Gastrocnemius medialis (tissue), 4 donors: Measurements from ENCODE around the gene TMEM215. TPM values are rescaled to one million over a fixed set of nuclear protein-coding genes. Genes with fewer than 3 reads are reported as not detected.
A peak's percentile ranks its signal among the peaks of the same experiment; 100 is the strongest.

Experiments
- ATAC-seq, 2 donors: fragments of 150-250 bp; one replicate each; pipeline ENCODE4 v1.9.1; 2016
- DNase-seq, 2 donors: peaks; one replicate each; pipeline ENCODE4 v3.0.0-alpha.2; 2019
- H3K27ac ChIP-seq, 4 donors: fragments of 200-600 bp; sonication (generic); 1 replicate in 1 of 4; 2 replicates in 3 of 4; pipeline ENCODE4 v1.5.1; 2016 to 2018; ENCODE audit warnings: mild to moderate bottlenecking in 2 of 4, moderate library complexity in 1 of 4
- H3K27me3 ChIP-seq, 3 donors: fragments of 200-600 bp; sonication (generic) in 2 of 3; 1 replicate in 1 of 3; 2 replicates in 2 of 3; pipeline versions ENCODE4 v1.5.1 to v1.6.0; 2016 to 2019; ENCODE audit warnings: mild to moderate bottlenecking in 1 of 3, moderate library complexity in 1 of 3
- H3K36me3 ChIP-seq, 2 donors: fragments of 200-600 bp; sonication (generic) in 1 of 2; one replicate each; pipeline ENCODE4 v1.5.1; 2017 to 2018
- H3K4me1 ChIP-seq, 2 donors: fragments of 200-600 bp; sonication (generic) in 1 of 2; one replicate each; pipeline ENCODE4 v1.5.1; 2016 to 2017; ENCODE audit warnings: mild to moderate bottlenecking in 2 of 2
- H3K4me3 ChIP-seq, 4 donors: fragments of 200-600 bp; sonication (generic) in 3 of 4; 1 replicate in 1 of 4; 2 replicates in 3 of 4; pipeline ENCODE4 v1.5.1; 2016 to 2019; ENCODE audit warnings: mild to moderate bottlenecking in 2 of 4
- H3K9me3 ChIP-seq, 3 donors: fragments of 200-600 bp; sonication (generic) in 2 of 3; 1 replicate in 1 of 3; 2 replicates in 2 of 3; pipeline ENCODE4 v1.5.1; 2016 to 2019
- CTCF ChIP-seq, 5 experiments: fragments of 450-650 bp in 3 of 5; fragments of 200-600 bp in 2 of 5; sonication (generic) in 2 of 5; IDR thresholded peaks in 4 of 5; conservative IDR thresholded peaks in 1 of 5; 1 replicate in 4 of 5; 2 replicates in 1 of 5; pipeline ENCODE4 v1.5.1; 2016 to 2019; ENCODE audit warnings: antibody characterized with exemption in 5 of 5, mild to moderate bottlenecking in 3 of 5, moderate library complexity in 3 of 5
- POLR2A ChIP-seq, 2 donors: fragments of 450-650 bp; IDR thresholded peaks; one replicate each; pipeline ENCODE4 v1.6.1; 2017; ENCODE audit warnings: antibody characterized with exemption in 2 of 2, mild to moderate bottlenecking in 2 of 2, moderate library complexity in 2 of 2
- in situ Hi-C, 4 donors: fragments of 200-750 bp; cut with MboI; loops; one replicate each; pipeline versions ENCODE4 v1.15.0 to v1.8.0; 2017; ENCODE audit warnings: low sequenced_read_pairs in 4 of 4
- intact Hi-C: fragments of 100-400 bp; cut with DNase I; formaldehyde crosslinking; loops from one replicate; pipeline ENCODE4 v1.15.1; 2023; ENCODE audit warnings: low total_unique reads
- total RNA-seq, 4 donors: library from RNA; depleted of rRNA; stranded (reverse); fragments of >200 nt; gene quantifications; one replicate each; pipeline versions ENCODE4 v1.1.0 to v1.2.3, GENCODE V29; 2016

TMEM215 gene
- not detected for total RNA-seq

GRCh38 chr9:32783168-32783891 is at the start of gene TMEM215:
Gene TMEM215 (plus strand): TSS chr9:32783540. CDS start chr9:32784184, 644 bp downstream.
- no peaks in the 10 kb centered on the region for H3K36me3 ChIP-seq
- no peak within 1 kb of the TSS for H3K27ac ChIP-seq
- no peaks in the 10 kb centered on the region for H3K9me3 ChIP-seq
- TF ChIP-seq CTCF (IDR thresholded peaks at IDR 0.05 in 4 of 5, conservative IDR thresholded peaks at IDR 0.05 in 1 of 5), result no peak
- TF ChIP-seq POLR2A (IDR thresholded peaks at IDR 0.05), result no peak
- H3K4me3 ChIP-seq, result peak within 1 kb of the TSS; percentile 27 to 41 (median 30)
- ATAC-seq (no peak), DNase-seq (no peak)
- peaks cover 0 to 5% of the 10 kb centered on the region in 2 donors for H3K4me1 ChIP-seq
- peaks cover 27 to 34% (median 31%) of the 10 kb centered on the region in 3 donors for H3K27me3 ChIP-seq
- intact Hi-C loops, result no loop called here
- in situ Hi-C loops, result no loop called here

- no peak for ATAC-seq
- in situ Hi-C loops, result no loop called here
- H3K27ac ChIP-seq, result no peak overlapping the region
- no peak overlapping the region for H3K4me3 ChIP-seq
- H3K4me1 ChIP-seq, result no peaks in the 10 kb centered on the region
- H3K36me3 ChIP-seq, result no peaks in the 10 kb centered on the region
- intact Hi-C loops, result no loop called here
- TF ChIP-seq CTCF (IDR thresholded peaks at IDR 0.05 in 4 of 5, conservative IDR thresholded peaks at IDR 0.05 in 1 of 5) (no peak), POLR2A (IDR thresholded peaks at IDR 0.05) (no peak)
- H3K27me3 ChIP-seq, result no peaks in the 10 kb centered on the region
- no peaks in the 10 kb centered on the region for H3K9me3 ChIP-seq
- DNase-seq, result no peak
Measured at GRCh38 chr9:32735476-32735875, 47.9 kb upstream of the TMEM215 start.

- in situ Hi-C loops (no loop called here), intact Hi-C loops (no loop called here)
- Histone ChIP-seq H3K36me3 (no peaks in the 10 kb centered on the region), H3K27me3 (no peaks in the 10 kb centered on the region), H3K9me3 (no peaks in the 10 kb centered on the region), H3K4me1 (no peaks in the 10 kb centered on the region), H3K4me3 (no peak overlapping the region), H3K27ac (no peak overlapping the region)
- DNase-seq, result no peak
- no peak for TF ChIP-seq CTCF (IDR thresholded peaks at IDR 0.05 in 4 of 5, conservative IDR thresholded peaks at IDR 0.05 in 1 of 5)
- TF ChIP-seq POLR2A (IDR thresholded peaks at IDR 0.05), result no peak
- ATAC-seq, result no peak
Measured at GRCh38 chr9:32737378-32737777, 46.0 kb upstream of the TMEM215 start.

- Histone ChIP-seq H3K27me3 (no peaks in the 10 kb centered on the region), H3K4me3 (no peak overlapping the region), H3K27ac (no peak overlapping the region), H3K4me1 (no peaks in the 10 kb centered on the region), H3K36me3 (no peaks in the 10 kb centered on the region), H3K9me3 (no peaks in the 10 kb centered on the region)
- DNase-seq (no peak), ATAC-seq (no peak)
- TF ChIP-seq POLR2A (IDR thresholded peaks at IDR 0.05) (no peak), CTCF (IDR thresholded peaks at IDR 0.05 in 4 of 5, conservative IDR thresholded peaks at IDR 0.05 in 1 of 5) (no peak)
- intact Hi-C loops (no loop called here), in situ Hi-C loops (no loop called here)
Measured at GRCh38 chr9:32738501-32739172, 44.7 kb upstream of the TMEM215 start.
